Parathyroid adenoma (tissue), 2 donors: ENCODE data around the gene GNPDA2.

Experiments used
- H2AFZ ChIP-seq: fragments of 300-600 bp; sonication (generic); one replicate; pipeline ENCODE4 v1.7.0; 2017; ENCODE audit warnings: antibody characterized with exemption, mild to moderate bottlenecking
- H3K27ac ChIP-seq: fragments of 300-600 bp; sonication (generic); one replicate; pipeline ENCODE4 v1.7.0; 2017
- H3K27me3 ChIP-seq: fragments of 300-600 bp; sonication (generic); one replicate; pipeline ENCODE4 v1.7.0; 2017; ENCODE audit warnings: low read length; ENCODE audit not compliant: control insufficient read depth, insufficient read depth
- H3K36me3 ChIP-seq: fragments of 300-600 bp; sonication (generic); one replicate; pipeline ENCODE4 v1.7.0; 2017; ENCODE audit warnings: low read length; ENCODE audit not compliant: control insufficient read depth, insufficient read depth
- H3K4me1 ChIP-seq: fragments of 300-600 bp; sonication (generic); one replicate; pipeline ENCODE4 v1.7.0; 2017; ENCODE audit warnings: control low read depth
- H3K4me2 ChIP-seq: fragments of 300-600 bp; sonication (generic); one replicate; pipeline ENCODE4 v1.7.0; 2017; ENCODE audit warnings: low read length
- H3K4me3 ChIP-seq: fragments of 300-600 bp; sonication (generic); one replicate; pipeline ENCODE4 v1.7.0; 2017; ENCODE audit warnings: low read depth, low read length
- H3K79me2 ChIP-seq: fragments of 300-600 bp; sonication (generic); one replicate; pipeline ENCODE4 v1.7.0; 2017; ENCODE audit warnings: control low read depth
- H3K9ac ChIP-seq: fragments of 300-600 bp; sonication (generic); one replicate; pipeline ENCODE4 v1.7.0; 2017; ENCODE audit warnings: mild to moderate bottlenecking
- H3K9me3 ChIP-seq: fragments of 300-600 bp; sonication (generic); one replicate; pipeline ENCODE4 v1.7.0; 2017; ENCODE audit warnings: low read length; ENCODE audit not compliant: control insufficient read depth
- CTCF ChIP-seq: fragments of 300-600 bp; sonication (generic); IDR thresholded peaks from one replicate; pipeline ENCODE4 v1.7.0; 2017; ENCODE audit warnings: antibody characterized with exemption, mild to moderate bottlenecking
- donor health status: primary hyperparathyroidism.

GNPDA2 gene

GRCh38 chr4:44726038-44726871 is at the start of gene GNPDA2:
GNPDA2 (minus strand) TSS chr4:44726556; CDS start chr4:44722207, 4,349 bp downstream.
- H3K4me1 ChIP-seq: no peaks in the 10 kb centered on the region
- no peak for TF ChIP-seq CTCF
- no peaks in the 10 kb centered on the region for H3K36me3 ChIP-seq
- peak within 1 kb of the TSS; percentile 84 for H2AFZ ChIP-seq
- H3K4me2 ChIP-seq: peak within 1 kb of the TSS; percentile 42
- H3K4me3 ChIP-seq: peak within 1 kb of the TSS; percentile 89
- H3K9me3 ChIP-seq: no peaks in the 10 kb centered on the region
- H3K79me2 ChIP-seq: no peaks in the 10 kb centered on the region
- H3K27me3 ChIP-seq: no peaks in the 10 kb centered on the region
- peak within 1 kb of the TSS; percentile 8 for H3K9ac ChIP-seq
- peak within 1 kb of the TSS; percentile 76 for H3K27ac ChIP-seq

- Histone ChIP-seq H3K79me2 (no peaks in the 10 kb centered on the region), H3K4me1 (no peaks in the 10 kb centered on the region), H3K27ac (no peak overlapping the region), H3K36me3 (no peaks in the 10 kb centered on the region), H3K4me3 (no peak overlapping the region), H3K9me3 (no peaks in the 10 kb centered on the region), H3K27me3 (no peaks in the 10 kb centered on the region), H3K4me2 (no peak overlapping the region), H2AFZ (no peak overlapping the region), H3K9ac (no peak overlapping the region)
- no peak for TF ChIP-seq CTCF
Observed at GRCh38 chr4:44772340-44772739, 46.0 kb upstream of the GNPDA2 start.

- H3K27me3 ChIP-seq: no peaks in the 10 kb centered on the region
- H3K9me3 ChIP-seq: no peaks in the 10 kb centered on the region
- H3K9ac ChIP-seq: no peak overlapping the region
- H3K4me1 ChIP-seq: no peaks in the 10 kb centered on the region
- no peak overlapping the region for H2AFZ ChIP-seq
- H3K27ac ChIP-seq: no peak overlapping the region
- no peaks in the 10 kb centered on the region for H3K36me3 ChIP-seq
- H3K4me3 ChIP-seq: no peak overlapping the region
- TF ChIP-seq CTCF: no peak
- H3K4me2 ChIP-seq: no peak overlapping the region
- no peaks in the 10 kb centered on the region for H3K79me2 ChIP-seq
Observed at GRCh38 chr4:44771789-44772188, 45.4 kb upstream of the GNPDA2 start.

GRCh38 chr4:44766453-44766852 is 40.1 kb upstream of the GNPDA2 start:
- Histone ChIP-seq H3K27me3 (no peaks in the 10 kb centered on the region), H3K9ac (no peak overlapping the region), H3K4me1 (no peaks in the 10 kb centered on the region), H3K4me3 (no peak overlapping the region), H3K36me3 (no peaks in the 10 kb centered on the region), H3K79me2 (no peaks in the 10 kb centered on the region), H2AFZ (no peak overlapping the region), H3K27ac (no peak overlapping the region), H3K4me2 (no peak overlapping the region), H3K9me3 (no peaks in the 10 kb centered on the region)
- TF ChIP-seq CTCF: no peak

- Histone ChIP-seq H3K27me3 (no peaks in the 10 kb centered on the region), H3K4me3 (no peak overlapping the region), H3K9me3 (no peaks in the 10 kb centered on the region), H3K36me3 (no peaks in the 10 kb centered on the region), H3K27ac (no peak overlapping the region), H3K9ac (no peak overlapping the region), H3K4me2 (no peak overlapping the region), H2AFZ (no peak overlapping the region), H3K79me2 (no peaks in the 10 kb centered on the region), H3K4me1 (no peaks in the 10 kb centered on the region)
- no peak for TF ChIP-seq CTCF
Observed at GRCh38 chr4:44765116-44765515, 38.8 kb upstream of the GNPDA2 start.
